Stimulated activated naive CD8-positive, alpha-beta T cell treated with anti-CD3 and anti-CD28 coated beads, Interleukin-15, Interleukin-2, amounts not matched to agents 100 U/mL and 50 U/mL, for 24 hours (primary cell): ENCODE measurements around the gene NMNAT3.

Experiments
- ATAC-seq: fragments of 150-1000 bp; cut with Tn5 transposase; one replicate; pipeline ENCODE4 v1.10.0; 2021
- DNase-seq: peaks from one replicate; pipeline ENCODE4 v3.0.0; 2021

The NMNAT3 gene

GRCh38 chr3:139677388-139678155 lies at the start of gene NMNAT3:
Gene NMNAT3 (minus strand): TSS chr3:139677972. CDS start chr3:139627724, 50,248 bp downstream.
- ATAC-seq: peak; percentile 99
- peak; percentile 88 for DNase-seq

DNA sequence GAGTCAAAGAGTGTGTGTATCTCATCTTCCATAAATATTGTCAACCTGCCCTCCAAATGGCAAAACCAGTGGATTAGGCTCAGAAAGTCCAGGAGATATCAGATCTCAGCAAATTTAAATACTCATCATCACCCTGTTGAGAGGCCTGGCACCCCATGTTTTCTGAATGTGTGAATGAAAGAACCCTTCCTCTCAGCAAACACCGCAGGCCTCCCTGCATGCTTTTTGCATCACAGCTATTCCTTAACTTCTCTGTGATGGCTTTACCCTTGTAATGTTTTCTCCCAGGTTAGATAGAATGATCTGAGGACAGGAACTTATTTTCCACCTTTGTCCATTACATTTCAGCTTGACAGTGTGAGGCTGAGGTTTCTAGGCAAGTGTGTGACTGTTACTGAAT lies 43.6 kb upstream of the NMNAT3 start:
- no peak for DNase-seq
- ATAC-seq: no peak

DNA sequence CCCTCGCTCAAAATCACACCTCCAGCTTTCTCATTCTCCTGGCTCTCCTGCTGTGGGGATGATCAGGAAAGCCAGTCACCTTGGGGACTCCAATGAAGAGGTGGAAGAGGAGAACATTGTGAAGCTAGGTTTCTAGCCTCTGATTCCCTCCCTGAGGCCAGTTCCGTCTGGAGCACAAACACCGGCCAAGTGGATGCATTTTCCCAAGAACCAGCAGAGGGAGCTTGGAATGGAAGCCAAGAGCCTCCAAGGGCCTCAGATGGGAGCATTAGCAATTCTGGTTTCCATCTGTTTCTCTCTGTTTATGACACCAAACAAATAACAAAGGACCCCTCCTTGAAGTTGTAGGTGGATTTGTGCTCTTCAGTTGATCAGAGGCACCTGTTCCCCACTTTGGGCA lies 40.6 kb upstream of the NMNAT3 start:
- no peak for DNase-seq
- ATAC-seq: no peak

DNA sequence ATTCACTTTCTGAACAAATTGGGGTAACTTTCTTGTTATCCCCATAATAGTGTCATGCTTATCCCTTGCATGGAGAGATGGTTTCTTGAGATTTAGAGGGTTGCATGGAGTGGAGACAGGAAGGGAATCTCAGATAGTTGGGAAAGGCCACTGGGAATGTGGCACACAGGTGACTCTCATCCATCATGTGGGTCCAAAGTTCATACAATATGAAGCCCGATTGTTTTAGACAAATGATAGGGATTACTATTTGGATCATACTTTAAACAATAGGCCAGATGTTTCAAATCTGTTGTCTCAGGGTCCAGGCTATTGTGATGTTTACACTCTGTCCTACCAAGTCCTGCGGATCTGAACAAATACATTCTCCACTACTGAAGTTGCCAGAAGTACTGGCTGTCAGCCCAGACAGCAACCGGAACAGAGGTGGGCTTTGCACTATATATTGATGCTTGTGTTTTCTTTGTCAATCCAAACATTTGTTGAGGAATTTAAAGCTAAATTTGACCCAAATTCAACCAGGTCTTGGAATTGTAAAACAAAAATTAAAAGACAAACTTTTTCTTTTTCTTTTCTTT lies 39.2 kb upstream of the NMNAT3 start:
- DNase-seq: no peak
- ATAC-seq: no peak

- DNase-seq: no peak
- ATAC-seq: no peak
Observed at GRCh38 chr3:139715743-139716360, 38.1 kb upstream of the NMNAT3 start.

DNA sequence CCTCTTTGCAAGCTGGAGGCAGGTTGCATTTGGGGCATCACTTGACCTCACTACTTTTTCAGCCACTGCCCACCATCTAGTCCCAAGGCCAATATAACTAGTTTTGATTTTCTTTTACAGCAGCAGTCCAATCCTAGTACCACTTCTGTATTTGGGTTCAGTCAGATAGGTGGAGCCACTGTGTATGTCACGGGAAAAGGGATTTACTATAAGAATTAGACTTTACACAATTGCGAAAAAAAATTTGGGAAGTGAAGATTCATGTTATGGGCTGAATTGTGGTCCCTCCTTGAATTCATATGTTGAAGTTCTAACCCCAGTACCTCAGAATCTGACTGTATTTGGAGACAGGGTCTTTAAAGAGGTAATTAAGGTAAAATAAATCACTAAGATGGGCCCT lies 37.4 kb upstream of the NMNAT3 start:
- ATAC-seq (no peak), DNase-seq (no peak)

GRCh38 chr3:139710212-139710611 lies 32.4 kb upstream of the NMNAT3 start:
- no peak for ATAC-seq
- no peak for DNase-seq

DNA sequence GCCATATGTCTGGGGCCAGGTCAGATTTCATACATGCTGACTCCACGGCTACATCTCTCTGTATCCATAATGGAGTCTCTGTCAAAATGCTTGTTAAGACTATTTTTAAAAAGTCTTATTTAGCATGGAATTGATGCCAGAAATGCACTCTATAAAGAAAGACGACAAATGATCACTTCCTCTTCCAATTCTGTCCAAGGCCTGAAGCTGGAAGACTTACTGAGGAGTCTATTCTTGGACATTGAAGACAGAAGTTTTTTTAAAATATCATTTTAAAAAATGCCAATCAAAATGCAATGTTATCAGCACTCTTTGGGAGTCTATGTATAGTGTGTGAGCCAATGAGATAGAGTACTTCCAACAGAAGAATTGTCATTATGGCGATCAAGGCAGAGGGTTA lies 27.9 kb upstream of the NMNAT3 start:
- DNase-seq: no peak
- no peak for ATAC-seq

DNA sequence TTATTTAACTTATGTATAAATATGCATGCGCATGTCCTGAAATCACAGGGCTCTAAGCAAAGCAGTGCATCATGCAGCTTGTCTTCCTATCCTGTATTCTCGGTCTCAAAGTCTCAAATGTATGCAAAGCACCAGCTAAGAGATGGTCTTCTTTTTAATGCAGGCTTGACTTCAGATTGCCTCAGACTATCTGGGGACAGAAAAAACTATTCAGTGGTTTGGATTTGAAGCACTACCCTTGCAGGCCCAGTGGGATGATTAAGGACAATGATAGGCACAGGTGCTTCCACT lies 18.5 kb upstream of the NMNAT3 start:
- no peak for ATAC-seq

DNA sequence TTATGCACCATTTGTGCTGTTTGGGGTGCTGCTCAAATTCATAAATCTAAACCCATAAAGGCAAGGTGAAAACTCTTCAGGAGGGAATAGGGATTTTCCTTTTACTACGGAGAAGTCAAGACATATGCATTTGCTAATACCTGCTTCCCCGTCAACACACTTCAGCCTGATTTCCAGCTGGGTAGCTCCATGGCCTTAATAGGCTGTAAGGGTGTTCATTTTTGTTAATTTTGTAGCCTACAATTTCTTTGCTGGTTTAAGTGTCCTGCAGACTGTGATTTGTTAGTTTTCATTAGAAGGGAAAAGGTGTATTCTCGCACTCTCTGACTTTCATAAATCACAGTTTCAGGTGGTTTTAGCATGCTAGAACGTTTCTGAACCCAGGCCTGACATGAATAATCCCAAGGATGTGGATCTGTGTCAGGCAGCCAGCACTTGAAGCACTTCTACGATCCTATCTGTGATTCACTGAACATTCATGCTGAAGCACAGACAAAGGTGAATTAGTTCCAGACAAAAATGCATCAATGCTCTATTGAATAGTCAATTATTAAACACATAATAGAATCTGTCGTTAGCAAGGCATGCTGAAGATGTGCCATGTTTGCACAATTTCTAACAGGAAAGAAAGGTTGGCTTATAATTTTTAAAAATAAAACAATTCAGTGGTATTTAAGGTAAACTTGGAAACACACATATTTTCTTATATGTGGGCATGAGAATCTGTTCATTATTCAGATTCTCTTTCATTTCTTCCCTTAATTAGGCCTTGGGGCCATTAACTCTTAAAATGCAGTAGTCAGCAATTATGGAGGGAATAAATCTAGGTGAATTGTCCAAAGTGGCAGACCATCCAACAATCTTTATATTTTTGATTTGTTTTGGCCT lies 17.9 kb upstream of the NMNAT3 start:
- no peak for ATAC-seq
- DNase-seq: no peak

More for the DNA sequence above, 18.5 kb upstream of the NMNAT3 start:
- no peak for DNase-seq

DNA sequence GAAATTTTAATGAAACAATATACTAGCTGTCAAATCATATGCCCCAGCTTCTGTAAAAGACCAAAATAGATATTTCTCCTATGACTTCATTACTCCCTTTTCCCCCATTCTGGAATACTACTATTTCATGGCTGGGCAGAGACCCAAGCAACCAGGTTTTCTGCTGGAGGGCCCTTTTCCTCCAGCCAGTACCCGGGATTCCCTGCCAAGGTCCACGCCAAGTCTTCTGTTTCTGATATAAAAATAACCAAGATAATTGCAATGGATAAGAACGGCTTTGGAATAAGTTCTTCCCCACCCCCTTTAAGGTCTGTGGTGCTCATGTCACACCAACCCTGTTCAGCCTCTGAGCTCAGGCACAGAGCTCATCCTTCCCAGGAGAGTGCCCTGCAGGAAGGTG lies 17.2 kb upstream of the NMNAT3 start:
- ATAC-seq: no peak

DNA sequence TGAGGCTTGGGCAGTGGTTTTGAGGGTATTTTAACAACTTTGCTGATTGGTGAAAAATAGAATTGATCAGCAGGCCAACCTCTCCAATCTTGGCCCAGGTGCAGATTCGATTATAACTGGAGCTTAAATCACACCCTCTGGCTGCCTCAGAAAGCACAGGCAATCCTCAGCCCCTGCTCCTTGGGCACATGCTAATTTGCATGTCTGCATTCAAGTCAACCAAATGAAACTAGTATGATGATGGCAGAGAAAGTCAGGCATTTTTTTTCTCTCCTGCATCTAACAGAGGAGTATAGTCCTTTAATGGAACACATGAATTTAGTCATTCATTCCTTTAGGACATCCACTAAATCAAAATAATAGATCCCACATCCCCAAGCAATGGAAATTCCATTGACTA lies 16.8 kb upstream of the NMNAT3 start:
- no peak for DNase-seq
- ATAC-seq: no peak

More for the DNA sequence above, 17.2 kb upstream of the NMNAT3 start:
- DNase-seq: no peak

DNA sequence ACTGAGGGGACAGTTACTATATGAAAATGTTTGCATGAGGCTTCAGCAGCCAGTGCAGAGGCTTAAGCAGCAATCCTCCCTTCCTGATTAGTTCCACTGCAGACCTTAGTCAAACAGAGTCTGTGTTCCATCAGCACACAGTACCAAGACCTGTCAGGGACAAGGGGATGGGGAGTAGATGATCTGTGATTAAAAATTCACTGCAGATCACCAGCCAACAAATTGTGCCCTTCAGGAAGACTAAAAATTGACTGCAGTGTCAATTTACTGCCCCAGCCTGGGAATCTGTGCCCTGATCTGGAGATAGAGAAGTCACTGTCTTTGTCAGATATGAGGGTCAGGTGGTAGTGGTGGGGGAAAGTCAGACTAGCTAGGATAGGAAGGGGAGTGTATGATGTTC lies 13.8 kb upstream of the NMNAT3 start:
- DNase-seq: no peak
- no peak for ATAC-seq

DNA sequence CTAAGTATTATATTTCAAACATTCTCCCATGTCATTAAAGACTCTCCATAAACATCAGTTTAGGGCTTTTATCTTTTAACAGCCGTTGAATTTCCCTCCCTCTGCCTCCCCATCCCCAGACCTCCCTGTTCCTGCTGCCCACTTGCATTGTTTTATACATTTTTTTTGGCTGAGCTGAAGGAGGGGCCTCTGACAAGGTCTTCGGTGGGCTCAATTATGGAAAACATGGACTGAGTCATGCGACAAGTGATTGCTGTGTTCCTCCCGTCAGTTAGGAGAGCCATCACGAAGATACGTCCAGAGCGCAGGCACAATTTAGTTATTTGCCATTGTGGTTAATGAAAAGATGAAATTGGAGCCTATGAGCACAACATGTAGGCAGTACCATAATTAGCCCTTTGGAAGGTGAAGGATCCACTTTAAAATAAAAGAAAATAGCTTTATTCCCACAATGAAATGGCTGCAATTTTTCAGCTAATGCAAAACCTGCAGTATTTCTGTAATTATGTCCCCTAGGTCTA lies 12.0 kb upstream of the NMNAT3 start:
- ATAC-seq: no peak
- no peak for DNase-seq

DNA sequence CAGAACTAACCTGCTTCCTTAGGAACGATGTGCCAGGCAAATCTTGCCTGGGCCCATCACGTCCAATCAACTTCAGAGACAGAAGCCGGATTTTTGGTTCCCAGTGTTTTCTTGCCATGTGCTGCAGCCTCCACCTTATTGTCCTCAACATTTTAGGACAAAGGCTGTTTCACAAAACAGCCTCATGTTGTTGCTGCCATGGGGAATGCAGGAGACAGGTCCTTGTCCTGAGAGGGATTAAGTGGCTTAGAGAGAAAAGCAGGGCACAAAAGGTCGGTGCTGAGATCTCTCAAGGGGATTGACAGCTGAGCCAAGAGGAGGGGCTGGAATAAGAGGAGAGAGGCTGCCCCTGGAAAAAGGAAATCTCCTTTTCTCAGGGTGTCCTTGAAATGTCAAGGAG lies 11.3 kb upstream of the NMNAT3 start:
- DNase-seq (no peak), ATAC-seq (no peak)

DNA sequence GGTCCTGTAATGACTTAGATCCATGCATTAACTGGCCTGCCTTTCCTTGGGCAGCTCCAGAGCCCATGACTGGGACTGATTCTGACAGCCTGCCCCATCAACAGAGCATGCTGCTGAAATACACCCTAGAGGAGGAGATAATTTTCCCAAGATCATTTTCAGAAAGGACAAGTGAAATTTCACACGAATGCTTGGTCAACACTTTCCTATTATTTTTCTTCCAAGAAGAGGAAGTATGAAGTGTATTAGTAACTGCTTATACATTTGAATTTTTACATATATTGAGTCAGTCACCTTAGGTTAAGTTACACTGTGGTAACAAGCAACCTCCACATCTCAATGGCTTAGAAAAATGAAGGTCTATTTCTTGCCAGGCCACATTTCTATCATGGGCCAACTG lies 9.7 kb upstream of the NMNAT3 start:
- ATAC-seq (no peak), DNase-seq (no peak)

DNA sequence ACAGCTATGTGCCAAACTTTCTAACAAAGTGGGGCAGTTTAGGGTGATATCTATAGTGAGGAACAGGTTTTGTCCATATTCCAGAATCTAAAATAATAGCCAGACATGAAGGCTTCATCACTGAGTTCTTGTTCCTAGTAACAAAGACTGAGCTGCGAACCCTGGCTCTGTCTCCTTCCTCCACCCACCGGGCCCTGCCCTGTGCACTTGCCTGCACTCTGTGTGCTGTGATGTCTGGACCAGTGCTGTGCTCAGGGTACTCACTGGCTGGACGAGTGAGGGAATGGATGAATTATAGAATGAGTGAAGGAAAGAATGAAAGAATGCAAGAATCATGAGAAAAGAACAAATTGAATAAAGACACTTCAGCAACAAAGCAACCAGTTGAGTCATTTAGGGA lies 8.9 kb upstream of the NMNAT3 start:
- ATAC-seq (no peak), DNase-seq (no peak)

DNA sequence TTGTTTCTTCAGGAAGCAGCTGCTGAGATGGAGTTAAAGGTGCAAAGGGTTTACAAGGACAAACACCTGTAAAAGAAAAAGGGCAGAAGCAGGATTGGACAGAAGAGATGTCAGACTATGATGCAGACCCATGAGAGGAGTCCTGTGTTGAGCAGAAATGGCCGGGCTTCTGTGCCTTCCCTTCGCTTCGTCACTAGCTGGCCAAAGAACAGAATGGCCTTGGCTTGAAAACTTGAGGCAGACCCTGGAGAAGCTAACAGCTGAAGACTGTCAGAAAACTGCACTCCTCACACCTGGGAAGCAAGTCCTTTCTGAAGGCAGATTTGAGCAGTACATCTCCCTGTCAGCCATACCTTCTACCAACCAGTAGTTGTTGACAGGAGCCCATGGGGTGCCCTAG lies 8.4 kb upstream of the NMNAT3 start:
- no peak for DNase-seq
- no peak for ATAC-seq

DNA sequence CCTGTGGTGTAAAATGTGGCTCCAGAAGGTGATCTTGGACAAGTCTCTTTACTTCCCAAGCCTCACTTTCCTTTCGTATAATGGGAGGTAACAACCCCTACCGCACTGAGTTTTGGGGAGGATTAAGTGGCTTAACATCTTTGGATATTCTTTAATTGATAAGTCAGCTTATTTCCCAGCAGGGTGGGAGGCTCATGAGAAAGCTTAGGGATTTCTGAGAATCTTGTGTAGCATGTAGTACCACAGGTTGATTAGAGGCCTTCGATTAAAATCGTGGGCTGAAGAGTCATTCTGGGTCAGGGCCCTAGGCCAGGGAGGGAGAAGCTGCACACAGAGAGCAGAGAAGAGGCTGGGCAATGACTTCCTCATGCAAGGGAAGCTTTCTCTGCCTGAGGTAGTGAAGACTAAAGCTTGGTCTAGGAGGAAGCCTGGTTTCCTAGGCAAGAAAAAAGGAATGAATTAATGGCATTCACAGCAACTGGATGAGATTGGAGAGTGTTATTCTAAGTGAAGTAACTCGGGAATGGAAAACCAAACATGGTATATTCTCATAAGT lies 1.5 kb upstream of the NMNAT3 start:
- no peak for DNase-seq
- no peak for ATAC-seq

GRCh38 chr3:139676632-139677387 lies 962 bp downstream of the NMNAT3 start:
- ATAC-seq (no peak), DNase-seq (no peak)

GRCh38 chr3:139676108-139676507 lies 1.7 kb downstream of the NMNAT3 start:
- no peak for DNase-seq
- no peak for ATAC-seq

DNA sequence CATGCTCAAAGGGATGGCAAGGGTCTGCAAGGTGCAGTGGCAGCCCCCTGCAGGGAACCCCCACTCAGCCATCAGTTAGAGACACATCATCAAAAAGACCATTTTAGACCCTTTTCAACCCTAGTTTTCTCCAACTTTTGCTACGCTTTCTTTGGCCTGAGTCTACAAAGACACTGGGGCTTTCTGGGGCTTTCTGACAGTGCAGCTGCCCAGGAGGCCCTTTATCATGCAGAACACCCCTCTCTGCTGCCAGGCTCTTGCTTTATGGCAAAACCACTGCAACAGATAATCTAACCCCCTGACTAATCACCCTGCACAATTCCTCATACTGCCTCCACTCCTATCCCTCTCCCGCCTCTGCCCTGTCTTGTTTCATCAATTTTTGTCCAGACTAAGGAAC lies 2.4 kb downstream of the NMNAT3 start:
- no peak for DNase-seq

More for the DNA sequence above, 2.4 kb downstream of the NMNAT3 start:
- no peak for ATAC-seq
